ENCODE results near the gene ABCG2.
"Not testable (repeated sequence)": the region's sequence is repeated elsewhere in the genome, so short reads cannot be mapped to it uniquely, and the experiment has no call there.

Gene ABCG2

GRCh38 chr4:88163336-88163735 lies 4.9 kb upstream of the ABCG2 start:
- no peak for DNase-seq

- no peak for DNase-seq
Measured at GRCh38 chr4:88162626-88163025, 4.2 kb upstream of the ABCG2 start.

DNA sequence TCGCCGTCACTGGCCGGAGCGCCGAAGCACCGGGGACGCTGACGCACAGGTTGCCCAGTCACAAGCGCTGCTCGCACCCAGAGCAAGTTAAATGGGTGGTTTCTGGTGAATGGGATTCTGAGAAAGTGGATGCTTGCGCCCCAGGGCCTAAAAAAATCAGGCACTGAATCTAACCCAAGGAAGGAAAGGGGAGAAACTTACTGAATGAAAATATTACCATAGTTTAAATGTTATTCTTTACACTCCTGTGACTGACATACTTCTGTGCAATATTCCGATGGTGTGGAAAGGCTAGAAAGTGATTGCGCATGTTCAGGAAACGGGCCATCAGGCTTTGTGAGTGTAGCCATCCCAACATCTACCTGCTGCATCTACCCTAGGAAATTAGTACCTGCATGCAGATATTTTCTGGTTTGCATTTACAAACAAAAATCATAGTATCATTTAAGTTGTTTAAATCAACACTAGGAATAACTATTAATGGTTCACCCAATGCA lies 838 bp upstream of the ABCG2 start:
- no peak for DNase-seq

- no peak for DNase-seq
Measured at GRCh38 chr4:88158038-88158488, 376 bp downstream of the ABCG2 start.

DNA sequence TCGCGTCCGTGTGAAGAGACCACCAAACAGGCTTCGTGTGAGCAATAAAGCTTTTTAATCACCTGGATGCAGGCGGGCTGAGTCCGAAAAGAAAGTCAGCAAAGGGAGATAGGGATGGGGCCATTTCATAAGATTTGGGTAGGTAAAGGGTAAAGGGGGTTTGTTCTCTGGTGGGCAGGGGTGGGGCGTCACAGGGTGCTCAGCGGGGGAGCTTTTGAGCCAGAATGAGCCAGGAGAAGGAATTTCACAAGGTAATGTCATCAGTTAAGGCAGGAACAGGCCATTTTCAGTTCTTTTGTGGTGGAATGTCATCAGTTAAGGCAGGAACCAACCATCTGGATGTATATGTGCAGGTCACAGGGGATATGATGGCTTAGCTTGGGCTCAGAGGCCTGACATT lies 6.1 kb downstream of the ABCG2 start:
- DNase-seq = not testable (repeated sequence)

- no peak for DNase-seq
Measured at GRCh38 chr4:88148560-88148959, 9.9 kb downstream of the ABCG2 start.

- no peak for DNase-seq
Measured at GRCh38 chr4:88147799-88148217, 10.6 kb downstream of the ABCG2 start.

GRCh38 chr4:88146891-88147290 lies 11.5 kb downstream of the ABCG2 start:
- no peak for DNase-seq

GRCh38 chr4:88144866-88145300 lies 13.6 kb downstream of the ABCG2 start:
- DNase-seq = no peak

DNA sequence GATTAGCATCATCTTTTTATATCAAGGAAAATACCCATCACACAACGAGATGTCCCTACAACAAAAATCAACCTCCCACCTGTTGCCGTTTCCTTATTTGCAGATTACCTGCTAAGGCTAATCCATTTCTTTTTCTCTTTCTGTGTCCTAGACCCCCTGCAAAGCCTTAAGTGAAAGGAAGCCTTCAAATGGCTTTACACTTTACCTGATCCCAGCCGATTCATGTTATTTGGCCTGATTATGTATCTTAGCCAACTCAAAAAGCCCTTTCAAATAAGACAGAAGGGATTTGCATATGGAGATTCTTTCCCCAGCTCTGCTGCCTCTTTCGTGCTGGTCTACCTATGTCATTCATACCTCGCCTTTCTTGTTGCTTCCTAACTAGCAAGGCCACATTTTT lies 14.4 kb downstream of the ABCG2 start:
- DNase-seq = no peak

DNA sequence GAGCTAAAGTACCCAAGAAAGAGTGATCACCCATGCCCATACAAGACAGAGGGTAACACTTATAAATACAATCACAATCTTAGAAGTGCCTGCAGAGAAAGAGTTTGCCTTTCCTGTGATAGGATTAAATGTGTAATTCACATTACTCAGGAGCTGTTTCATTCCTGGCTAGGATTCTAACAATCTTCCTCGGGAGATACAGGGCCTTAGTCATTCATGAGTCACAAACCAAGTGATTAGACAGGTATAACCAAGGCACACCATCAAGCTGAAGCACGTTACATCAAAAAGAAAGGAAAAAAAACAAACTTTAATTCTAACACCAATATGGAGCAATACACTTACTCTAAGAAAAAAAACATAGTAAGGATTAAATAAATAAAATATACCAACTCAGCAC lies 14.9 kb downstream of the ABCG2 start:
- no peak for DNase-seq

- no peak for DNase-seq
Measured at GRCh38 chr4:88138561-88138960, 19.9 kb downstream of the ABCG2 start.

DNA sequence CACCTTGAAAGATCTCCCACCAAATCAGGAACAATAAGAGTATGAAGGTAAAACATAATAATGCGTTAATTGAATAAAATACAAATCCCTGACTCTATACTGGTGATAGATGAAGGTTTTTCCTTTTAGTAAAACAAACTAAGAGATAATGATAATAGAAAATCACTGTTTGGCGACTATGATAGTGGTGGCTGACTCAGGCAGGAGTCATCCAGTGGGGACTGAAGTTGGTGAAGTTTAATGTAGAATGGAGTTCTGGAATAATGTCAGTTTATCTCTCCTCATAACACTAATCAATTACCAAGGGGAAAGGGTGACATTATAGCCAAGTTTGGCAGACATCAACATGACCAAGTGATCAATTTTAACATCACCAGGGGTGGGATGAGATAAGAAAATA lies 21.3 kb downstream of the ABCG2 start:
- no peak for DNase-seq

DNA sequence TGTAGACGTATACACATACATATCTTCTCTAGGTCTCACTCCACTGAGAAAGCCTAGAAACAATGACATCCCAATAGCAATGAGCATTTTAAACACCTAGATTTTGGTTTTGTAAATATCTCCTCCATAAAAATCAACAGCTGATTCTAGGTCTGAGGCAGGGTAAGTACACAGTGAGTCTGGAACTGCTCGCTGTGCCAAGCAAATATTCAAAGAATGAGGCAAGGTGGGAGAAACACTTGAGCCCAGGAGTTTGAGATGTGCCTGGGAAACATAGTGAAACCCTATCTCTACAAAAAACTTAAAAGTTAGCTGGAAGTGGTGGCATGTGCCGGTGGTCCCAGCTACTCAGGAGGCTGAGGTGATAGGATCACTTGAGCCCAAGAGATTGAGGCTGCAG lies 22.2 kb downstream of the ABCG2 start:
- DNase-seq = no peak

- DNase-seq = no peak
Measured at GRCh38 chr4:88135356-88135663, 23.1 kb downstream of the ABCG2 start.

DNA sequence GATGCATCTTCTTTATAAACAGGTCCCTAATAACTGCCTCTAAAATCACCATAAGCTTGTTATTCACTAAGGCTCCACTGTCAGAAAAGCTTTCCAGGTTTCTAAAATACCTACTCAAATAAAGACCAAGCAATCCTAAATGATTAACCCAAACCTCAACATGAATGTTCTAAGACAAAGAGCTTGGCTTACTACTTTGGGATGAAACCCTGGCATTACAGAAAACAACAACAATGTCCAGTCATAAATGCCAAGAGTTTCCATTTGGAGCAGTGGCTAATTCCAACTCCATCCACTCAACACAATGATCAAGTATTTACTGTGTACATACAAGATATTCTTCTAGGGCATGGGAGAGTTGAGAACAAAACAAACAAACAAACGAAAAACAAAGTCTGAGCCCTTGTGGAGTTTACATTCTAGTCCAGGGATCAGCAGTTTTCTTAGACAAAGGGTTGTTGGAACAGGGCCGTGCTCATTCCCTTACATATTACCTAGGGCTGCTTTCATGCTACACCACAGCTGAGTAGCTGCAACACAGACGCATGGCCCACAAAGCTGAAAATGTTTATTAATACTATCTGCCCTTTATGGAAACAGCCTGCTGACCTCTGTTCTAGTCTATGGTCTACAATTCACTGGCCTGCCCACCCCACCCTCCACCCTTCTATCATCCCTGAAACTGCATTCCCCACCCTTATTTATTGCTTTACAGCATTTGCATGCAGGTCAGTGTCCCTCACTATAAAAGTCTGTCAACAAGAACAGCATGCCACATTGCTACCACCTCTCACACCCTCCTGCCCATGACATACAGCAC lies 23.7 kb downstream of the ABCG2 start:
- no peak for DNase-seq

DNA sequence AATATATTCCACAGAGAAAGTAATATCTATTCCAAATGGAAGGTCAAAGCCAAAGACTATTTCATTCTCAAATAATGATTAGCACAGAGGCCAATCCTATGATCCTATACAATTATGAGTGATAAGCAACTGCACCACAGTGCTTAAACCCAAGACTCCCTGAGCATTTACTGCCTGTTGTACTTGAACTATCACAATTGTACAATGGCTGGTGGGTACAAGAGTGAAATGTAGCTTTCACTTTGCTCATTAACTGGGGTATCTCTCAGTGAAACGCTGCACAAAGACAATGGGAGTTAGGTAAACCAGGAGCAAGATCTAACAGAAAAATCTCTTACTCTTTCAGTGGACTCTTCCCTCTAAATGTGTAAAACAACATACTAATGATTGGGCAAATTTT lies 24.3 kb downstream of the ABCG2 start:
- DNase-seq = no peak

DNA sequence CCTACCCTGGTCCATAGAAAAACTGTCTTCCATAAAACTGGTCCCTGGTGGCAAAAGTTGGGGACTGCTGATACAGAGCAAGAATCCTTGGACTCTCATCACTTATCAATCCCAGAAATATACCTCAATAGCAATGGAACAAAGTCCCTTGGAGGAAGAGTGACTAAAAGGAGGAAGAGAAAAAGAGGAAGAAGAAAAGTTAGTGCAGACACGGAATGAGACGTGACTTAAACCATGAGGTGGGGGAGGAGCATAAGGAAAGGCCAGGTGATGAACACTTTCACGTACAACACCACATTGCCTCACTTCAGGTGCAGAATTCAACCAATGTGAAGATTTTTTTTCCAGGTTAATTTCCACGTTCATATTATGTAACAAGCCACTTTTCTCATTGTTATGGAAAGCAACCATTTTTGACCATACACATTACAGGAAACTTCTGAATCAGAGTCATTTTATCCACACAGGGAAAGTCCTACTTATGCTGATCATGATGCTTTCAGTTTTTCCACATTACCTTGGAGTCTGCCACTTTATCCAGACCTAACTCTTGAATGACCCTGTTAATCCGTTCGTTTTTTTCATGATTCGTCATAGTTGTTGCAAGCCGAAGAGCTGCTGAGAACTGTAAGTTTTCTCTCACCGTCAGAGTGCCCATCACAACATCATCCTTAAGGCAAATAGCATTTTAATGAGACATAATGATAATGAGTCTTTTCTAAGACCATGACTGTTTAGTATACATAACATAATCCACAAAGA lies 27.7 kb downstream of the ABCG2 start:
- no peak for DNase-seq

DNA sequence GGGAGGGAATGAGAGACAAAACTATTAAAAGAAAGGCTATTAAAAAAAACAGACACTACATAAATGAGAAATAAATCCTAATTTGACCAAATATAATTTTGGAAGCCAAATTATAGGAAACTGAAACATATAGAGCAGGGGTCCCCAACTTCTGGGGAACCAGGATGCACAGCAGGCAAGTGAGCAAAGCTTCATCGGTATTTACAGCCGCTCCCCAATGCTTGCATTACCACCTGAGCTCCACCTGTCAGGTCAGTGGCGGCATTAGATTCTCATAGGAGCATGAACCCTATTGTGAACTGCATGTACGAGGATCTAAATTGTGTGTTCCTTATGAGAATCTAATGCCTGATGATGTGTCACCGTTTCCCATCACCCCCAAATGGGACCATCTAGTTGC lies 28.4 kb downstream of the ABCG2 start:
- no peak for DNase-seq

DNA sequence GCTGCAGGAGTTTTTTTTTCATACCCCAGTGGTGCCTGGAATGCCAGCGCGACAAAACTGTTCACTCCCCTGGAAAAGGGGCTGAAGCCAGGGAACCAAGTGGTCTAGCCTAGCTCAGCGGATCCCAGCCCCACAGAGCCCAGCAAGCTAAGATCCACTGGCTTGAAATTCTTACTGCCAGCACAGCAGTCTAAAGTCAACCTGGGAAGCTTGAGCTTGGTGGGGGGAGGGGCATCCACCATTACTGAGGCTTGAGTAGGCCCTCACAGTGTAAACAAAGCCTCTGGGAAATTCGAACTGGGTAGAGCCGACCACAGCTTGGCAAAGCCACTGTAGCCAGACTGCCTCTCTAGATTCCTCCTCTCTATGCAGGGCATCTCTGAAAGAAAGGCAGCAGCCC lies 36.2 kb downstream of the ABCG2 start:
- not testable (repeated sequence) for DNase-seq

GRCh38 chr4:88119943-88120342 lies 38.5 kb downstream of the ABCG2 start:
- DNase-seq = no peak

GRCh38 chr4:88115587-88115986 lies 42.9 kb downstream of the ABCG2 start:
- DNase-seq = no peak

DNA sequence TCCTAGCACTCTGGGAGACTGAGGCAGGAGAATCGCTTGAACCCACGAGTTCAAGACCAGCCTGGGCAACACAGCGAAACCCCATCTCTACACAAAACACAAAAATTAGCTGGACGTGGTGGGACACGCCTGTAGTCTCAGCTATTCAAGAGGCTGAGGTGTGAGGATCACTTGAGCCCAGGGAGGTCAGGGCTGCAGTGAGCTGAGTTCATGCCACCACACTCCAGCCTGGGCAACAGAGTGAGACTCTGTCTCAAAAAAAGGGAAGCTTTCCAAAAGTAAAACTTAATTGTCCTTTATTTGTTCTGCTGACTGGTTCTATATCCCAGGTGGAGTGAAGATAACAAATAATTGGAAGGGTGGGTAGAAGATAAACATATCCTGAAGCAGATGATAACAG lies 45.6 kb downstream of the ABCG2 start:
- no peak for DNase-seq

DNA sequence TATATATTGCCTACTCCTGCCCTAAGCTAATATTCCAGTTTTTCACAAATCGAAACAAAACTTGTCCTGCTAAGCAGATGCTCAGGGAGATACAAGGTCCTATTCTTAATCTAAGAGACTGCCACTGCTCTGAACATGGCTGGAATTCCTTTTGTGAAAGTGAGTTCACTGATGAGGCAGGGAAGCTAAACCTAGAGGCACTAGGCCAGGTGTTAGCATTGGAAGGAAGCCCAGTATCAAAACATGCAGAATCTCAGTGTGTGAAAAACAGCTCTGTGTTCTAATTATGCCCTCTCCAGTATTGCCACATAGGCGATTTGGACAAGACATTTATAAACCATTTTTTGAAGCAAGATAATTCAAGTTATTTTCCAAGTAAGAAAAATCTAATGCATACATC lies 47.6 kb downstream of the ABCG2 start:
- no peak for DNase-seq
